GM18519 (cell line): ENCODE results near the gene LAMTOR2.

Source experiments
- ATAC-seq: cut with Tn5 transposase; IDR thresholded peaks from one replicate; pipeline ENCODE4 v1.9.1; 2021; ENCODE audit warnings: mild to moderate bottlenecking, moderate library complexity; ENCODE audit not compliant: unreplicated experiment, low FRiP score

The LAMTOR2 gene

GRCh38 chr1:156074661-156075060 lies 20.1 kb downstream of the LAMTOR2 start:
- no peak for ATAC-seq

GRCh38 chr1:156075162-156075561 lies 20.6 kb downstream of the LAMTOR2 start:
- no peak for ATAC-seq

- no peak for ATAC-seq
These were observed 21.2 kb downstream of the LAMTOR2 start for GRCh38 chr1:156075775-156076204.

- ATAC-seq = no peak
These were observed 22.2 kb downstream of the LAMTOR2 start for GRCh38 chr1:156076609-156077429.

- no peak for ATAC-seq
These were observed 22.8 kb downstream of the LAMTOR2 start for GRCh38 chr1:156077430-156077760.

DNA sequence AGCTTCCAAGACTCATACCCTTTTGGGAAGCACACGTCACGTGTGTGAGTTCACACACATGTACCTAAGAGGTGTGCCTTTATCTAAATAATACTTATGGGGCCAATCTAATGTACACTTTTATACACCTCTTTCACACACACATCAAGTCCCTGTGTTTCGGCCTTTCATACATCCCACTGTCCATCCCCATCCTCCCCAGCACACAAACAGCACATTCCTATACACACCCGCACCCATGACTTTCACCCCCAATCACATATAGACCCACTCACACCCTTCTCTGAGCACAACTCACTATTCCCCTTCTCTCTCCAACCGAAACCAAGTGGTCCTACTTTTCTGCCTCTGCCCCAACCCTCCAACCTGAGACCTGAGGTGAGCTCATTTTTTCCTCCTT lies 24.1 kb downstream of the LAMTOR2 start:
- no peak for ATAC-seq

GRCh38 chr1:156079762-156080161 lies 25.2 kb downstream of the LAMTOR2 start:
- ATAC-seq = no peak

DNA sequence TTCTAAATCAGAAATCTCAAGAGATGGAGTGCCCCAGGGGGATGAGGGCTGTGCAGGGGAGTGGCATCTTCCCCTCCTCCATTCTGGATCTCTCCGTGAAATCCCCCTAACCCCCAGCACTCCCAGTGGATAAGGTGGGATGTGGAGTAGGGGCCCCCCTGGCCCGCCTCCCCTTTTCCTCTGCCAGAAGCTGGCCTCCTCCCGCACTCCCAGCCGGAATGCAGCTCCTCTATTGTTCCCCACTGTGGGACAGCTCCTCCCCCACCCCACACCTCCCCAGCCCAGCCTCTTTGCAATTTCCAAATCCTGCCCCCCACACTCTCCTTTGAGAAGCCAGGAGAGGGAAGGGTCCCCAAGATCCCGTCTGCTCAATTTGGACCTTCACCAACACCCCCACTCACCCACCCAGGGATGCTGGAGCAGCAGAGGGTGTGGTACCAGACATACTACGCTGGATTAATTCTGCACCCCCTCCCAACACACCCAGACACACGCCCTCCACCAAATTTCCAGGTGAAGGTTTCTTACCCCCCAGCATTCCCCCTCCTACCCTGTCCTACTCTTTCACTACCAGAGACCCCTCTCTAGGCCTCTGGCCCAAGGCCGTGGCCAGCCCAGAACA lies 25.8 kb downstream of the LAMTOR2 start:
- ATAC-seq = no peak

- no peak for ATAC-seq
These were observed 26.2 kb downstream of the LAMTOR2 start for GRCh38 chr1:156080863-156081179.

GRCh38 chr1:156081180-156081916 lies 26.8 kb downstream of the LAMTOR2 start:
- ATAC-seq = no peak

GRCh38 chr1:156081917-156082308 lies 27.3 kb downstream of the LAMTOR2 start:
- ATAC-seq = no peak

GRCh38 chr1:156082309-156083091 lies 27.9 kb downstream of the LAMTOR2 start, which contains the start of gene MEX3A:
Gene MEX3A (minus strand): TSS chr1:156082465. CDS start chr1:156081998, 467 bp downstream.
- no peak for ATAC-seq

DNA sequence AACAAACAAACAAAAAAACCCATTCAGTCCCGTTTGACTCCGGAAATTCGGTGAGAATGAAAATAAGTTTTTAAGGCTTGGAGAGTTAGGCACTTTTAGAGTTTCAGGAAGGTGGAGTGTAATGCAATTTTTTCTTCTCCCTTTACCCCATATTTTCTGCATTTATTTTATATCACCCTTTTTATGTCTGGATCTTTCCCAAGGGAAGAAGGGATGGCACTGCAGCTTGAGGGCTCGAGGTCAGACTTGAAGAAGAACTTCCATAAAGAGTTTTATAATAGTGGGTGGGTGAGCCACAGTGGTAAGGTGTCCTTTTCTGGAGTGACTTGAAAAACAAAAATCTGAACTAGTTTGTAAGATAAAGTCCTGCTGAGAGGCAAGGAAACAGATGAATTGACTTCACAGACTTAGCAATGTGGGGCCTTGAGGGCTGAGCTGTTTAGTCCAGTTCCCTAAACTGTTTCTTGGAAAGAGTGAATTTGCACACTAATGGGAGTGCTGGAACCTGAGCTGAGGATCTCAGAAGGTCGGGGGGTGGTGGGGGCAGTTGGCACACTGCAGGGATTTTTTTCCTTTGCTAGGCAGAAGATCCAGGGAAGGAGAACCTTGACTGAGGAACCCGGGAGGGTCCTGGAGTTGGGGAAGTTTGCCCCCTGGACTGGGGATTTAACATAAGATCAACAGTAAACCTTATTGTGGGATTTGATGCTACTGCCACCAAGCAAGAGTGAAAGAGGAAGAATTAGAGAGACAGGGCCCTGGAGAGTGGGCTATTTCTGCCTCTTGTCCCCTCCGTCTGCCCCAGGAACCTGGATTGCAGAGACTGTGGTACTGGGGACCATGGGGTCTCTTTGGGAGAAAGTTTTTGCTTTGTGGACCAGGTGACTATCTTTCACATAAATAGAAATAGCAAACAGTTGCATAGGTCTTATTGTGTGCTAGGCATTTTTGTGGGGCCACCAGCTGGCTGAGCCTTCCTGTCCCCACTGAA lies 29.5 kb downstream of the LAMTOR2 start:
- ATAC-seq = no peak

GRCh38 chr1:156086256-156086662 lies 31.7 kb downstream of the LAMTOR2 start:
- ATAC-seq = no peak

- ATAC-seq = no peak
These were observed 35.1 kb downstream of the LAMTOR2 start for GRCh38 chr1:156089704-156090103.

DNA sequence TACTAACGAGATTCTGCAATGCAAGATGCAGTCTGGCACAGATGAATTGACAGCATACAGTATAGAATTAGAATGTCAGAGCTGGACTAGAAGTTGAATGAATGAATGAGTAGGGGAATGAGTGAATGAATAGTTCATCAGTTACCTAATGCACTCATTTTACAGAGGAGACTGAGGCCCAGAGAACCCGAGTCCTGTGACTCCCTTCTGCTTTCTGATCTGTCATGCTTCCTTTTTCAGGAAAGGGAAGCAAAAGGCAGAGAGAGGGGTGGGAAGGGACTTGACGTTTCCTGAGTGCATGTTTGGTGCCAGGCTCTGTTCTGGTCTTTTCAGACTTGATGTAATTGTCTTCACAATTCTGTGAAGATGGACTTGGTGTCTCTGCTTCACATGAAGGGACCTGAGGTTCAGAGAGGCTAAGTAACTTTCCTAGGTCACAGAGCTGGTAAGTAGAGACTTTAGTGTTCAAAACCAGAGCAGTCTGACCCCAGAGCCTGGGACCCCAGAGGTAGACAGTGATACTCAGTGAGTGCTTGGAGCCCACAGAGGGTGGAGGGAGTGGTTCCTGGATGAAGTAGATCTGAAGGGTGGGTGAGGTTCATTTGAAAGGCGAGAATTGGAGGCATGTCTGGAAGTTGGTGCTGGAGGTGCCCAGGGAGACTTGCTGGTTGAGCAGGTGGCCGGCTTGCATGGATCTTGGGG lies 35.7 kb downstream of the LAMTOR2 start:
- ATAC-seq = no peak

DNA sequence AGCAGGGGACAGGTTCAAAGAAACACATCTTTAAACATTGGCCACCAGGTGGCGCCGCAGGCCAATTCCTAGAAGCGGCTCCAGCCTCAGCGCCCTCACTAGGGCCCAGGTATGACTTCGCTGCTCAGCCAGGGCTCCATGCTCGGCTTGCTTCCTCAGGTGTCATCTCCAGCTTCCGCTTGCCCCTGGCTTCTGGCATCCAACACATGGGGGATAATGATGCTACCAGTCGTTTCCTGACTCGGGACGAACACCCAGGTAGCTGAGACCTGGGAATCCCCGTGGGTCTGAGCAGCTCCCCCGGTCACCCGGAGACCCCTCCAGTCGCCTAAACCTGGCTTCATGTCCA lies 36.2 kb downstream of the LAMTOR2 start:
- no peak for ATAC-seq

DNA sequence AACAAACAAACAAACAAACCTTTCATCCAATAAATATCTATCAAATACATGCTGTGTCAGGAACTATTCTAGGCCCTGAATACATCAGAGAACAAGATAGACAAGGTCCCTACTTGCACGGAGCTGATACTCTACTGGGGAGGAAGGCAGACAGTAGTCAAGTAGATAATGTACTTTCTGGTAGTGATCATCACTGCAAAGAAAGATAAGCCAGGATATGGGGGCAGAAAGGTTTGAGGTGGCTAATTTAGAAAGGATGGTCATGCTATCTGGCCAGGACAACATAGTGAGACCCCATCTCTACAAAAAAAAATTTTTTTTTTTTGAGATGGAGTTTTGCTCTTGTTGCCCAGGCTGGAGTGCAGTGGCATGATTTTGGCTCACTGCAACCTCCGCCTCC lies 37.0 kb downstream of the LAMTOR2 start:
- ATAC-seq = no peak

DNA sequence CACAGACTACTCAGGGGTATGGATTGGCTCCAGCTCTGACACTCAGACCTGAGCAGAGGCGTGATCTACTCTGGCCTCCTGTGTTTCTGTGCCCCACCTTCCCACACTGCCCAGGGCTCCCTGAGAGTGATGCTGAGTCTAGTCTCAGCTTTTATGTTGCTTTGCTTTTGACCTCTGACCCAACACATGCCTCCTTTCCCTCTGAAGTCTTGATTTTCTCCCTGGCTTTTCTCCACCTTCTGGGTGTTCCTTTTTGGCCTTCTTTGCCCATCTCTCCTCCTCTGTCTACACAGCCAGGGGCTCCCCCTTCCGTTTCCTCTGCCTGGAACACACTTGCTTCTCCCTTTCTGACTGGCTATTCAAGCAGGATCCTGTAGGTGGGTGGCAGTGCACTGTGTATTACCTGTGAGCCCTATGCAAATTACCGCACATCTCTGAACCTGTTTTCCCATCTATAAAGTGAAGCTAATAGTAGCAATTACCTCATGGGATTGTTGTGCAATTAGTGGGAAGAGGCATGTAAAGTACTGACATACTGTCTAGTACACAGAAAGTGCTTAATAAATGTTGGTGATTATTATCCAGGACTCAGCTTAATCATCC lies 41.4 kb downstream of the LAMTOR2 start:
- ATAC-seq = no peak
